GM19468 (cell line): ENCODE results near the gene GCN1.
"Not testable (repeated sequence)": the region's sequence is repeated elsewhere in the genome, so short reads cannot be mapped to it uniquely, and the experiment has no call there.

ENCODE experiments used
- ATAC-seq: cut with Tn5 transposase; IDR thresholded peaks from one replicate; pipeline ENCODE4 v1.9.1; 2021; ENCODE audit warnings: mild to moderate bottlenecking, moderate library complexity, moderate number of reproducible peaks; ENCODE audit not compliant: unreplicated experiment; ENCODE audit errors: extremely low read depth

Gene GCN1

GRCh38 chr12:120194534-120195395 is at the start of gene GCN1:
Gene GCN1 (minus strand): TSS chr12:120194715. CDS start chr12:120194697, 18 bp downstream.
- ATAC-seq = peak; percentile 63

GRCh38 chr12:120242971-120243699 is 48.6 kb upstream of the GCN1 start:
- no peak for ATAC-seq

- ATAC-seq = no peak
These were observed 47.8 kb upstream of the GCN1 start for GRCh38 chr12:120242275-120242799.

GRCh38 chr12:120241561-120242274 is 47.2 kb upstream of the GCN1 start:
- ATAC-seq = no peak

GRCh38 chr12:120240495-120240833 is 45.9 kb upstream of the GCN1 start:
- ATAC-seq = no peak

- no peak for ATAC-seq
These were observed 45.4 kb upstream of the GCN1 start for GRCh38 chr12:120239776-120240494.

- no peak for ATAC-seq
These were observed 44.4 kb upstream of the GCN1 start for GRCh38 chr12:120238839-120239445.

- no peak for ATAC-seq
These were observed 43.7 kb upstream of the GCN1 start for GRCh38 chr12:120238217-120238616.

GRCh38 chr12:120237360-120238171 is 43.1 kb upstream of the GCN1 start:
- no peak for ATAC-seq

- ATAC-seq = not testable (repeated sequence)
These were observed 42.3 kb upstream of the GCN1 start for GRCh38 chr12:120236809-120237208.

- no peak for ATAC-seq
These were observed 41.1 kb upstream of the GCN1 start for GRCh38 chr12:120235369-120236323.

GRCh38 chr12:120234643-120235368 is 40.3 kb upstream of the GCN1 start:
- no peak for ATAC-seq

- no peak for ATAC-seq
These were observed 36.9 kb upstream of the GCN1 start for GRCh38 chr12:120231316-120232011.

GRCh38 chr12:120230974-120231315 is 36.4 kb upstream of the GCN1 start:
- no peak for ATAC-seq

GRCh38 chr12:120230326-120230973 is 35.9 kb upstream of the GCN1 start:
- ATAC-seq = no peak
